Activated B cell treated with CpG ODN at 0.5 μM for 24 hours (primary cell): ENCODE measurements around the gene PNPLA2. TPM values are rescaled to one million over a fixed set of nuclear protein-coding genes. Genes with fewer than 3 reads are reported as not detected.

ENCODE experiments used
- ATAC-seq: fragments of 200-7000 bp; cut with Tn5 transposase; one replicate; pipeline ENCODE4 v1.10.0; 2021; ENCODE audit warnings: low read depth, mild to moderate bottlenecking, moderate library complexity
- CTCF ChIA-PET: fragments of 350-600 bp; sonication (Branson Sonifier 250); formaldehyde crosslinking; loops from one replicate; lab custom pipeline; 2021; ENCODE audit warnings: antibody characterized with exemption; lab: Charles Lee
- POLR2A ChIA-PET: fragments of 350-600 bp; sonication (Branson Sonifier 250); formaldehyde crosslinking; loops from one replicate; lab custom pipeline; 2021; ENCODE audit warnings: antibody characterized with exemption; lab: Charles Lee
- DNase-seq: peaks from one replicate; pipeline ENCODE4 v3.0.0; 2022
- H3K27ac Mint-ChIP-seq: one replicate; pipeline ENCODE4 v1.8.0; 2020; ENCODE audit warnings: mixed read lengths
- H3K27me3 Mint-ChIP-seq: one replicate; pipeline ENCODE4 v1.8.0; 2021; ENCODE audit warnings: mixed read lengths
- H3K36me3 Mint-ChIP-seq: one replicate; pipeline ENCODE4 v1.8.0; 2021; ENCODE audit warnings: low read depth, mixed read lengths
- H3K4me1 Mint-ChIP-seq: one replicate; pipeline ENCODE4 v1.8.0; 2021; ENCODE audit warnings: mixed read lengths
- H3K4me3 Mint-ChIP-seq: one replicate; pipeline ENCODE4 v1.8.0; 2020; ENCODE audit warnings: mild to moderate bottlenecking, mixed read lengths
- H3K9me3 Mint-ChIP-seq: one replicate; pipeline ENCODE4 v1.8.0; 2020; ENCODE audit warnings: mixed read lengths
- CTCF ChIP-seq: fragments of 200-600 bp; IDR thresholded peaks from one replicate; pipeline ENCODE4 v1.8.0; 2022; ENCODE audit warnings: antibody characterized with exemption, mild to moderate bottlenecking
- intact Hi-C: fragments of 100-400 bp; cut with micrococcal nuclease; formaldehyde crosslinking; loops from one replicate; pipeline ENCODE4 v1.15.1; 2024
- total RNA-seq: library from RNA; stranded (reverse); gene quantifications from 2 replicates; pipeline ENCODE4 v1.2.3, GENCODE V29; 2022

PNPLA2 gene
- total RNA-seq, 1 donor from 2014 or later: 53.2 TPM

DNA sequence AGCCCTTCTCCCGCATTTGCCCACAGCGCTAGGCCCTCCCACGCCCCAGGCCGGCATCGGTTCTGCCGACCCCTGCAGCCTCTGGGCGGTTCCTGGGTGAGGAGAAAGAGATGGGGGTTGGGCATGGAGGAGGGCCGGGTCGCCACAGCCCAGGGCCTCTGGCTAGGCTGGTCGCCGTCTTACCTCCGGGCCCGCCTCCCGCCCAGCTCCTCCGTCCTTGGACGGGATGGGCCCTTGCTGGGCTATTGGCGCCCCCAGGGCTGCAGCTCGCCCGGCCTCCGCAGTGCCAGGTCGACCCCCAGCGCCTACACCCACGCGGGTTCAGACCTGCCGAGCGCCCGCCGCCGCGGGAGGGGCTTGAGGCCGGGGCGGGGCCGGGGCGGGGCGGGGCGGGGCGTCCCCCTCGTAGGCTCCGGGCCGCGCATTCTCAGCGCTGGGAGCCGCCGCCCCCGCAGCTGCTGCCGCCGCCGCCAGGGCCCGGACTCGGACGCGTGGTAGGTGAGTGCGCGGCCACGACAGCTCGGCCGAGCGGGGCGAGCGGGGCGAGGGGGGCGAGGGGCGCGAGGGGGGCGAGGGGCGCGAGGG lies 13.9 kb downstream of the PNPLA2 start, which contains the start of gene CD151:
CD151 (plus strand) TSS at position 424 of the 585 bp plus-strand sequence. CDS start 3,118 bp downstream, outside the sequence.
- DNase-seq (peak; percentile 65), ATAC-seq (peak; percentile 64)
- POLR2A ChIA-PET: interaction anchor here (1.0 to 8.3 kb wide), 4 partner anchors 10 to 477 kb away, joined by 3 to 104 read pairs (median 22); partner anchors contain the start of genes PNPLA2, POLR2L and TSPAN4
- TF ChIP-seq CTCF: no peak
- Mint-ChIP-seq H3K27me3 (peaks cover 4% of the 10 kb centered on the region), H3K4me1 (peaks cover 44% of the 10 kb centered on the region), H3K9me3 (no peaks in the 10 kb centered on the region), H3K27ac (no peak within 1 kb of the TSS), H3K36me3 (peaks cover 3% of the 10 kb centered on the region), H3K4me3 (peak within 1 kb of the TSS; percentile 64)
- CTCF ChIA-PET: no interaction called here
- intact Hi-C loops: loop anchor here (1.0 to 5.0 kb wide), 2 partner anchors 10 to 35 kb away; partner anchors contain the start of genes POLR2L, SLC25A22 and TSPAN4

- H3K4me3 Mint-ChIP-seq: no peak overlapping the region
- no peak overlapping the region for H3K27ac Mint-ChIP-seq
- TF ChIP-seq CTCF: no peak
- peak; percentile 52 for DNase-seq
- ChIA-PET POLR2A (interaction anchor here (0.9 to 8.3 kb wide), 4 partner anchors 9 to 24 kb away, joined by 3 to 104 read pairs (median 21); partner anchors contain the start of genes PNPLA2, POLR2L, RPLP2 and TSPAN4), CTCF (no interaction called here)
- no peaks in the 10 kb centered on the region for H3K9me3 Mint-ChIP-seq
- intact Hi-C loops: loop anchor here (5.0 kb wide), 1 partner anchor 36 kb away; the partner anchor contains the start of gene SLC25A22
- H3K27me3 Mint-ChIP-seq: peaks cover 3% of the 10 kb centered on the region
- peaks cover 38% of the 10 kb centered on the region for H3K4me1 Mint-ChIP-seq
- H3K36me3 Mint-ChIP-seq: peaks cover 9% of the 10 kb centered on the region
- peak; percentile 26 for ATAC-seq
Observed at GRCh38 chr11:833114-833791, 14.5 kb downstream of the PNPLA2 start.

DNA sequence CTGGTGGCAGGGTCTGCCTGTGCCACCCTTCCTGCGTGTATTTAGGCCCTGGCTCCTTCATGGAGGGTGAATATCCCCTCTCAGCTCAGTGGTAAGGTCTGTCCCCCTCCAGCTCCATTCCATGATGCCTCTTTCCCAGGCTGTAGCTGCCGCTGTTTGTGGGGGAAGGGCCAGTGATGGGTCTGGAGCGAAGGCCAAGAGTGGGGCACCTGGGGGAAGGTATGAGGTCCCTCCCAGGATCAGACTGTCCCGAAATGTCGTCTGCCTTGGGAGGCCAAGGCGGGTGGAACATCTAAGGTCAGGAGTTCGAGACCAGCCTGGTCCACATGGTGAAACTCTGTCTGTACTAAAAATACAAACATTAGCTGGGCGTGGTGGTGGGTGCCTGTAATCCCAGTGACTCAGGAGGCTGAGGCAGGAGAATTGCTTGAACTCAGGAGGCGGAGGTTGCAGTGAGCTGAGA lies 15.2 kb downstream of the PNPLA2 start:
- ChIA-PET CTCF (interaction anchor here (1.4 kb wide), 1 partner anchor 9 kb away, joined by 4 read pairs; the partner anchor contains the start of gene TSPAN4), POLR2A (interaction anchor here (0.9 to 8.3 kb wide), 4 partner anchors 9 to 24 kb away, joined by 3 to 104 read pairs (median 21); partner anchors contain the start of genes PNPLA2, POLR2L, RPLP2 and TSPAN4)
- TF ChIP-seq CTCF: no peak
- Mint-ChIP-seq H3K27ac (no peak overlapping the region), H3K27me3 (peaks cover 3% of the 10 kb centered on the region), H3K36me3 (peaks cover 15% of the 10 kb centered on the region), H3K4me3 (peak overlapping the region; percentile 64), H3K9me3 (no peaks in the 10 kb centered on the region), H3K4me1 (peaks cover 33% of the 10 kb centered on the region)
- intact Hi-C loops: loop anchor here (5.0 kb wide), 1 partner anchor 37 kb away; the partner anchor contains the start of gene SLC25A22
- ATAC-seq (no peak), DNase-seq (no peak)

- POLR2A ChIA-PET: interaction anchor here (0.7 to 8.3 kb wide), 5 partner anchors 8 to 30 kb away, joined by 3 to 104 read pairs (median 3); partner anchors contain the start of genes PNPLA2, POLR2L, RPLP2 and TSPAN4
- no peak overlapping the region for H3K27ac Mint-ChIP-seq
Observed at GRCh38 chr11:834371-835316, 15.9 kb downstream of the PNPLA2 start.

More at GRCh38 chr11:834371-835316, 15.9 kb downstream of the PNPLA2 start:
- H3K9me3 Mint-ChIP-seq: no peaks in the 10 kb centered on the region
- DNase-seq (no peak), ATAC-seq (no peak)
- peaks cover 20% of the 10 kb centered on the region for H3K36me3 Mint-ChIP-seq
- intact Hi-C loops: loop anchor here (5.0 kb wide), 1 partner anchor 37 kb away; the partner anchor contains the start of gene SLC25A22
- CTCF ChIA-PET: interaction anchor here (1.4 kb wide), 1 partner anchor 9 kb away, joined by 4 read pairs; the partner anchor contains the start of gene TSPAN4
- no peak for TF ChIP-seq CTCF
- peaks cover 3% of the 10 kb centered on the region for H3K27me3 Mint-ChIP-seq
- peaks cover 25% of the 10 kb centered on the region for H3K4me1 Mint-ChIP-seq
- H3K4me3 Mint-ChIP-seq: peak overlapping the region; percentile 38
